H9 (cell line): Measurements from ENCODE around the gene ADAMTS6. TPM values are rescaled to one million over a fixed set of nuclear protein-coding genes. Genes with fewer than 3 reads are reported as not detected.

Experiments used
- DNase-seq: peaks from one replicate; pipeline ENCODE4 v3.0.0-alpha.2; 2017
- H2AFZ ChIP-seq: one replicate; pipeline ENCODE4 v1.6.1; 2013; ENCODE audit warnings: mild to moderate bottlenecking, low read length, control low read depth, moderate library complexity
- H2AK5ac ChIP-seq: 2 replicates; pipeline ENCODE4 v1.6.1; 2013; ENCODE audit warnings: low read length, control low read depth, mixed read lengths; ENCODE audit not compliant: insufficient read length
- H2BK120ac ChIP-seq: one replicate; pipeline ENCODE4 v1.6.1; 2013; ENCODE audit warnings: low read depth, mild to moderate bottlenecking, low read length, control low read depth, inconsistent platforms; ENCODE audit not compliant: poor library complexity, severe bottlenecking
- H2BK12ac ChIP-seq: 2 replicates; pipeline ENCODE4 v1.6.1; 2013; ENCODE audit warnings: low read length, control low read depth, mixed read lengths, low read depth; ENCODE audit not compliant: insufficient read length
- H2BK15ac ChIP-seq: 2 replicates; pipeline ENCODE4 v1.6.1; 2013; ENCODE audit warnings: low read depth, low read length, control low read depth
- H2BK20ac ChIP-seq: one replicate; pipeline ENCODE4 v1.6.1; 2013; ENCODE audit warnings: low read depth, mild to moderate bottlenecking, low read length, control low read depth, inconsistent platforms; ENCODE audit not compliant: poor library complexity, severe bottlenecking
- H2BK5ac ChIP-seq: 2 replicates; pipeline ENCODE4 v1.6.1; 2013; ENCODE audit warnings: low read length, control low read depth, mixed read lengths; ENCODE audit not compliant: insufficient read length
- H3K14ac ChIP-seq: 2 replicates; pipeline ENCODE4 v1.6.1; 2013; ENCODE audit warnings: low read length, control low read depth; ENCODE audit not compliant: insufficient read depth
- H3K18ac ChIP-seq: 2 replicates; pipeline ENCODE4 v1.6.1; 2013; ENCODE audit warnings: low read depth, mild to moderate bottlenecking, mixed read lengths, low read length, control low read depth; ENCODE audit not compliant: insufficient read length
- H3K23ac ChIP-seq: 2 replicates; pipeline ENCODE4 v1.6.1; 2013; ENCODE audit warnings: low read length, control low read depth, mixed read lengths, low read depth; ENCODE audit not compliant: insufficient read length
- H3K23me2 ChIP-seq: 2 replicates; pipeline ENCODE4 v1.6.1; 2013; ENCODE audit warnings: low read depth, mild to moderate bottlenecking, mixed read lengths, low read length, control low read depth; ENCODE audit not compliant: insufficient read length, poor library complexity, severe bottlenecking
- H3K27ac ChIP-seq: 2 replicates; pipeline ENCODE4 v1.5.1; 2013; ENCODE audit warnings: low read length, control low read depth, mixed read lengths, low read depth; ENCODE audit not compliant: insufficient read length
- H3K27me3 ChIP-seq: 2 replicates; pipeline ENCODE4 v1.6.1; 2013; ENCODE audit warnings: low read length, control low read depth, inconsistent platforms; ENCODE audit not compliant: insufficient read depth
- H3K4ac ChIP-seq: 2 replicates; pipeline ENCODE4 v1.6.1; 2013; ENCODE audit warnings: low read depth, mild to moderate bottlenecking, control low read depth, inconsistent platforms, low read length, moderate library complexity
- H3K4me1 ChIP-seq: 2 replicates; pipeline ENCODE4 v1.6.1; 2013; ENCODE audit warnings: low read length, control low read depth, inconsistent platforms; ENCODE audit not compliant: insufficient read depth
- H3K4me2 ChIP-seq: 2 replicates; pipeline ENCODE4 v1.6.1; 2013; ENCODE audit warnings: low read length, control low read depth, mixed read lengths; ENCODE audit not compliant: insufficient read length, insufficient read depth
- H3K56ac ChIP-seq: 2 replicates; pipeline ENCODE4 v1.6.1; 2013; ENCODE audit warnings: low read depth, mild to moderate bottlenecking, mixed read lengths, low read length, control low read depth; ENCODE audit not compliant: insufficient read length
- H3K79me1 ChIP-seq: 2 replicates; pipeline ENCODE4 v1.6.1; 2013; ENCODE audit warnings: low read depth, mild to moderate bottlenecking, moderate library complexity, low read length, control low read depth, inconsistent platforms; ENCODE audit not compliant: insufficient read depth, poor library complexity, severe bottlenecking
- H3K79me2 ChIP-seq: 2 replicates; pipeline ENCODE4 v1.6.1; 2013; ENCODE audit warnings: low read length, control low read depth, inconsistent platforms; ENCODE audit not compliant: insufficient read depth
- H3K9ac ChIP-seq: 2 replicates; pipeline ENCODE4 v1.6.1; 2013; ENCODE audit warnings: low read length, control low read depth, mixed read lengths; ENCODE audit not compliant: insufficient read length; ENCODE audit errors: extremely low read depth
- H3K9me3 ChIP-seq: one replicate; pipeline ENCODE4 v1.6.1; 2013; ENCODE audit warnings: low read depth, low read length, inconsistent platforms; ENCODE audit not compliant: control insufficient read depth
- H3T11ph ChIP-seq: one replicate; pipeline ENCODE4 v1.6.1; 2013; ENCODE audit warnings: mild to moderate bottlenecking, low read length, control low read depth, inconsistent platforms
- H4K20me1 ChIP-seq: one replicate; pipeline ENCODE4 v1.6.1; 2013; ENCODE audit not compliant: control insufficient read depth, insufficient read length, insufficient read depth
- H4K5ac ChIP-seq: 2 replicates; pipeline ENCODE4 v1.6.1; 2013; ENCODE audit warnings: low read depth, mild to moderate bottlenecking, mixed read lengths, low read length, control low read depth; ENCODE audit not compliant: insufficient read length
- H4K8ac ChIP-seq: replicated peaks from 2 replicates; pipeline ENCODE4 v1.6.1; 2013; ENCODE audit warnings: low read length, control low read depth, mixed read lengths, low read depth; ENCODE audit not compliant: insufficient read length
- H4K91ac ChIP-seq: 2 replicates; pipeline ENCODE4 v1.6.1; 2013; ENCODE audit warnings: low read depth, mild to moderate bottlenecking, moderate library complexity, mixed read lengths, low read length, control low read depth; ENCODE audit not compliant: insufficient read length
- H3K27ac Mint-ChIP-seq, 3 experiments: 2 replicates in 2 of 3; 3 replicates in 1 of 3; pipeline ENCODE4 v1.8.0; 2020 to 2021; ENCODE audit warnings: mixed read lengths in 3 of 3, mild to moderate bottlenecking in 1 of 3, moderate library complexity in 1 of 3
- H3K27me3 Mint-ChIP-seq: 2 replicates; pipeline ENCODE4 v1.8.0; 2021; ENCODE audit warnings: low read depth, mild to moderate bottlenecking, moderate library complexity, mixed read lengths
- H3K36me3 Mint-ChIP-seq, 3 experiments: 2 replicates in 2 of 3; 3 replicates in 1 of 3; pipeline ENCODE4 v1.8.0; 2020 to 2021; ENCODE audit warnings: low read depth in 3 of 3, mixed read lengths in 3 of 3; ENCODE audit not compliant: insufficient read depth in 1 of 3
- H3K4me1 Mint-ChIP-seq, 2 experiments: 2 replicates each; pipeline ENCODE4 v1.8.0; 2020; ENCODE audit warnings: mixed read lengths in 2 of 2
- H3K4me3 Mint-ChIP-seq, 2 experiments: 2 replicates in 1 of 2; 3 replicates in 1 of 2; pipeline ENCODE4 v1.8.0; 2020 to 2021; ENCODE audit warnings: mild to moderate bottlenecking in 2 of 2, mixed read lengths in 2 of 2, moderate library complexity in 1 of 2
- H3K9me3 Mint-ChIP-seq, 2 experiments: 2 replicates in 1 of 2; 3 replicates in 1 of 2; pipeline ENCODE4 v1.8.0; 2020; ENCODE audit warnings: mild to moderate bottlenecking in 2 of 2, mixed read lengths in 2 of 2, moderate library complexity in 1 of 2
- WGBS: extraction: QIAGEN DNeasy Blood & Tissue Kit; methylation state at CpG from one replicate; pipeline ENCODE4 v1.1.7; 2013; ENCODE audit warnings: missing lambda C conversion rate, low lambda C conversion rate, mixed read lengths; ENCODE audit not compliant: insufficient read length; ENCODE audit errors: extremely low coverage; 5-methylcytosine and 5-hydroxymethylcytosine counted together
- total RNA-seq: library from RNA; stranded (reverse); gene quantifications from 2 replicates; pipeline ENCODE4 v1.2.1, GENCODE V29; 2021
- TF ChIP-seq, protein P1 (sequence below): fragments of 200-600 bp; sonication (generic); conservative IDR thresholded peaks from 3 replicates; pipeline ENCODE4 v1.8.0; 2021; ENCODE audit warnings: antibody characterized with exemption, mild to moderate bottlenecking

Gene ADAMTS6
- total RNA-seq, 1 experiment from 2014 or later = 0.33 TPM

DNA sequence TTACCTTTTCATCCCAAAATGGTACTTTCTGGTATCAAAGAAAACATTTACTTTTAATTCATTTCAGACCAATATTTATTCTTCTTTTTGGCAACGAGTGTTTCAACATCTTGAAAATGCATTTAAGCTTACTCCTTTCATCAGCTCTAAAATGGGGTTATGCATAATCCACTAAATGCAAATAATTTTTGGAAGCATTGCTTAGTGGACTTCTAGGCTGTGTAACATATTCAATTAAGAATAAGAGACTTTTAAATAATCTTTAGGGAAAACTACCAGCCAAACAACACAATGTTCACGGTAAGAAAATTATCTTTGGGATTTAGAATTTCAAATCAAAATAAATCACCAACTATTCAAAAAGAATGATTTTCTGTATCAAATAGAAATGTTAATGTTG is 118.2 kb downstream of the ADAMTS6 start:
- Histone ChIP-seq H3K9ac (no peak overlapping the region), H4K20me1 (no peaks in the 10 kb centered on the region), H2BK15ac (no peak overlapping the region), H3K4me2 (no peak overlapping the region), H4K8ac (no peak overlapping the region), H3K79me2 (no peaks in the 10 kb centered on the region), H2BK5ac (no peak overlapping the region), H3K9me3 (no peaks in the 10 kb centered on the region), H3K27me3 (no peaks in the 10 kb centered on the region), H3T11ph (no peak overlapping the region), H2BK120ac (no peak overlapping the region), H3K18ac (no peak overlapping the region), H3K4me1 (peaks cover 3% of the 10 kb centered on the region; the same call in 1 of the 2 replicates), H3K14ac (no peak overlapping the region), H2BK12ac (no peak overlapping the region), H4K5ac (no peak overlapping the region), H3K23me2 (no peaks in the 10 kb centered on the region), H2AK5ac (no peak overlapping the region), H3K56ac (no peak overlapping the region), H3K79me1 (no peaks in the 10 kb centered on the region), H4K91ac (no peak overlapping the region), H2AFZ (no peak overlapping the region), H3K27ac (no peak overlapping the region), H2BK20ac (no peak overlapping the region), H3K4ac (no peak overlapping the region), H3K23ac (no peak overlapping the region)
- H3K4me1 Mint-ChIP-seq = peaks cover 15 to 16% of the 10 kb centered on the region in 2 experiments
- H3K9me3 Mint-ChIP-seq = no peaks in the 10 kb centered on the region
- WGBS = no CpG with 5 or more reads among the region's 2 CpGs
- TF ChIP-seq, protein P1, sequence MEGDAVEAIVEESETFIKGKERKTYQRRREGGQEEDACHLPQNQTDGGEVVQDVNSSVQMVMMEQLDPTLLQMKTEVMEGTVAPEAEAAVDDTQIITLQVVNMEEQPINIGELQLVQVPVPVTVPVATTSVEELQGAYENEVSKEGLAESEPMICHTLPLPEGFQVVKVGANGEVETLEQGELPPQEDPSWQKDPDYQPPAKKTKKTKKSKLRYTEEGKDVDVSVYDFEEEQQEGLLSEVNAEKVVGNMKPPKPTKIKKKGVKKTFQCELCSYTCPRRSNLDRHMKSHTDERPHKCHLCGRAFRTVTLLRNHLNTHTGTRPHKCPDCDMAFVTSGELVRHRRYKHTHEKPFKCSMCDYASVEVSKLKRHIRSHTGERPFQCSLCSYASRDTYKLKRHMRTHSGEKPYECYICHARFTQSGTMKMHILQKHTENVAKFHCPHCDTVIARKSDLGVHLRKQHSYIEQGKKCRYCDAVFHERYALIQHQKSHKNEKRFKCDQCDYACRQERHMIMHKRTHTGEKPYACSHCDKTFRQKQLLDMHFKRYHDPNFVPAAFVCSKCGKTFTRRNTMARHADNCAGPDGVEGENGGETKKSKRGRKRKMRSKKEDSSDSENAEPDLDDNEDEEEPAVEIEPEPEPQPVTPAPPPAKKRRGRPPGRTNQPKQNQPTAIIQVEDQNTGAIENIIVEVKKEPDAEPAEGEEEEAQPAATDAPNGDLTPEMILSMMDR = no peak
- no peak for DNase-seq
- no peaks in the 10 kb centered on the region for H3K27me3 Mint-ChIP-seq
- no peak overlapping the region for H3K27ac Mint-ChIP-seq
- no peak overlapping the region for H3K4me3 Mint-ChIP-seq
- no peaks in the 10 kb centered on the region for H3K36me3 Mint-ChIP-seq
